WI38 (cell line): Measurements from ENCODE around the gene TOMM40L.

Source experiments
- H3K4me3 ChIP-seq: 2 replicates; pipeline ENCODE4 v1.5.1; 2011; ENCODE audit warnings: low read depth, mild to moderate bottlenecking, control low read depth, low read length
- TF ChIP-seq, protein P1 (sequence below): IDR thresholded peaks from 2 replicates; pipeline ENCODE4 v1.5.1; 2012; ENCODE audit warnings: low read depth, mild to moderate bottlenecking, control low read depth, low read length

TOMM40L gene

GRCh38 chr1:161201836-161202712 lies 23.8 kb upstream of the TOMM40L start, which contains the start of gene NDUFS2:
NDUFS2 (plus strand) TSS chr1:161202367; CDS start chr1:161202386, 19 bp downstream.
- H3K4me3 ChIP-seq = peak within 1 kb of the TSS; percentile 82
- TF ChIP-seq, protein P1, sequence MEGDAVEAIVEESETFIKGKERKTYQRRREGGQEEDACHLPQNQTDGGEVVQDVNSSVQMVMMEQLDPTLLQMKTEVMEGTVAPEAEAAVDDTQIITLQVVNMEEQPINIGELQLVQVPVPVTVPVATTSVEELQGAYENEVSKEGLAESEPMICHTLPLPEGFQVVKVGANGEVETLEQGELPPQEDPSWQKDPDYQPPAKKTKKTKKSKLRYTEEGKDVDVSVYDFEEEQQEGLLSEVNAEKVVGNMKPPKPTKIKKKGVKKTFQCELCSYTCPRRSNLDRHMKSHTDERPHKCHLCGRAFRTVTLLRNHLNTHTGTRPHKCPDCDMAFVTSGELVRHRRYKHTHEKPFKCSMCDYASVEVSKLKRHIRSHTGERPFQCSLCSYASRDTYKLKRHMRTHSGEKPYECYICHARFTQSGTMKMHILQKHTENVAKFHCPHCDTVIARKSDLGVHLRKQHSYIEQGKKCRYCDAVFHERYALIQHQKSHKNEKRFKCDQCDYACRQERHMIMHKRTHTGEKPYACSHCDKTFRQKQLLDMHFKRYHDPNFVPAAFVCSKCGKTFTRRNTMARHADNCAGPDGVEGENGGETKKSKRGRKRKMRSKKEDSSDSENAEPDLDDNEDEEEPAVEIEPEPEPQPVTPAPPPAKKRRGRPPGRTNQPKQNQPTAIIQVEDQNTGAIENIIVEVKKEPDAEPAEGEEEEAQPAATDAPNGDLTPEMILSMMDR = no peak

GRCh38 chr1:161206411-161207140 lies 19.3 kb upstream of the TOMM40L start:
- no peak overlapping the region for H3K4me3 ChIP-seq
- TF ChIP-seq, protein P1 = no peak

DNA sequence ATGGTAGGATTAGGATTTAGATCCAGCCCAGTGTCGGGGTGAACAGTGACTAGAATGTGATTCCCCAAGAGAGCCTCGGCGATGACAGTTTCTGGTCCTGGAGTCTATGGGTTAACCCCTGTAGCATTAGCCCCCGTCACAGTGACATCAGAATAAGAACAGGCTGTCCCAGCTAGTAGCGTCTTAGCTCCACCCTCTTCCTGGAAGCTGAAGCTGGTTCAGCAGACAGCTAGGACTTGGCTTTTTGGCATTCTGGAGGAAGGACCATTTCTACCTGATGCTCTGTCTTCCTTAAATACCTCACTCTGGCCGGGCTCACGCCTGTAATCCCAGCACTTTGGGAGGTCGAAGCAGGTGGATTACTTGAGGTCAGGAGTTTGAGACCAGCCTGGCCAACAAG lies 18.7 kb upstream of the TOMM40L start:
- TF ChIP-seq, protein P1 = no peak
- no peak overlapping the region for H3K4me3 ChIP-seq

DNA sequence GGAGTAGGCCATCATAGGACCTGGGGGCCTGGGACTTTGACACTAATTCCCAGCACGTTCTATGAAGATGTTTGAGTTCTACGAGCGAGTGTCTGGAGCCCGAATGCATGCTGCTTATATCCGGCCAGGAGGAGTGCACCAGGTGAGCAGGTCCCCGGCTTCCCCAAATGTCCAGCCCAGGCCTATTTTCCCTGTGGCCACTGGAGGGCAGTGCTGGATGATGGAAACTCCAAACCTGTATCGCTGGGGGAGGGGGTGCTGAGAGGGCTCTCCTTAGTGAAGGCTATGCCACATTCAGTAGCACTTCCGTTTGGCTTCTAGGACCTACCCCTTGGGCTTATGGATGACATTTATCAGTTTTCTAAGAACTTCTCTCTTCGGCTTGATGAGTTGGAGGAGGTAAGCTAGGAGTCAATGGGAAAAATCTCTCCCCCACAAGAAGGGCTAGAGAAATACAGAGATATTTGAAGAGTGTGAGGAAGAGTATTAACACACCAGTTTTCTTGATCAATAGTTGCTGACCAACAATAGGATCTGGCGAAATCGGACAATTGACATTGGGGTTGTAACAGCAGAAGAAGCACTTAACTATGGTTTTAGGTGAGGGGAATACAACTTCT lies 16.0 kb upstream of the TOMM40L start:
- H3K4me3 ChIP-seq = no peak overlapping the region
- TF ChIP-seq, protein P1 = peak; percentile 95

GRCh38 chr1:161214369-161214768 lies 11.5 kb upstream of the TOMM40L start:
- TF ChIP-seq, protein P1 = no peak
- no peak overlapping the region for H3K4me3 ChIP-seq

DNA sequence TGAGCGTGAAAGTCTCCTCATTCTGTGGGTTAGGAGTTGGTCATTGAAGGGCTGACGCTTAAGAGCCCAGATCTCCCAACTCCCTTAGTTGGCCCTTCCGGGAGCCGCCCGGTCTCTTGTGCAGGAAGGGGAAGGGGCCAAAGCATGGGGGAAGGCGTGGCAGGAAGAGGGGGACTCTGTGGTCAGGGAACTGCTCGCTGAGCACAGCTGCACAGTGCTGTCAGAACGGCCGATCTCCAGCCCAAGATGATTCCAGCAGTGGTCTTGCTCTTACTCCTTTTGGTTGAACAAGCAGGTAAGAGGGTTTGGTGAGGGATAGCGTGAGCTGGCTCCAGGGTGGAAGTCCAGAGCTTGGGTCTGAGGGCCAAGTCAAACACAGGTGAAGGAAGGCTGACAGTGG lies 10.8 kb upstream of the TOMM40L start, which contains the start of gene FCER1G:
FCER1G (plus strand) TSS at position 220 of the 400 bp plus-strand sequence; CDS start at position 247, 27 bp downstream.
- TF ChIP-seq, protein P1 = no peak
- no peak within 1 kb of the TSS for H3K4me3 ChIP-seq
